ENCODE data around the gene CPNE6.

Gene CPNE6

DNA sequence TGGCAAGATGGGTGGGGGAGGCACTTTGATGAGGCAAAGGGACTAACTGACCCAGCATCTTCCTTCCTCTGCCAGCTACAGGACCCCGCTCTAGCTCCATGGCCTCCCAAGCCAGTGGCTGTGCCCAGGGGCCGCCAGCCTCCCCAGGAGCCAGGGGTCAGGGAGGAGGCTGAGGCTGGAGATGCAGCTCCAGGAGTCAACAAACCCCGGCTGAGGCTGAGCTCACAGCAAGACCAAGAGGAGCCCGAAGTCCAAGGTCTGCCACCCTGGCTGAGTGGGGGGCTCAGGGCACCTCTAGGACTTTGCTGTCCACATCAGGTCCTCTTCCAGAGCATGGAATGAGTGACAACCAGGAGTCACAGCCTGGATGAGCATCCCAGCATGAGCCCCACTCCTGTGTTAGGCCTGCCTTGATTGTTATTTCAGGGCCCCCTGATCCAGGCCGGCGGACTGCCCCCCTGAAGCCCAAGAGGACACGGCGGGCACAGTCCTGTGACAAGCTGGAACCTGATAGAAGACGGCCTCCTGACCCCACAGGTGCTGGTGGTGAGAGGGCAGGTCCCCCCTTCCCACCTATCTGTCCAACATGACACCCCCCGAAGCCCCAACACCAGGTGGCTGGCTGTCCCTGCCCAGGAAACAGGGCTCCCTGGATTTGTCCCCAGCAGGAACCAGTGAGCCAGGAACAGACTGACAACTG, 2.5 kb upstream of the CPNE6 start:
- DNase-seq (ENCODE audit: low spot score): no peak
- TF ChIP-seq, protein P1, sequence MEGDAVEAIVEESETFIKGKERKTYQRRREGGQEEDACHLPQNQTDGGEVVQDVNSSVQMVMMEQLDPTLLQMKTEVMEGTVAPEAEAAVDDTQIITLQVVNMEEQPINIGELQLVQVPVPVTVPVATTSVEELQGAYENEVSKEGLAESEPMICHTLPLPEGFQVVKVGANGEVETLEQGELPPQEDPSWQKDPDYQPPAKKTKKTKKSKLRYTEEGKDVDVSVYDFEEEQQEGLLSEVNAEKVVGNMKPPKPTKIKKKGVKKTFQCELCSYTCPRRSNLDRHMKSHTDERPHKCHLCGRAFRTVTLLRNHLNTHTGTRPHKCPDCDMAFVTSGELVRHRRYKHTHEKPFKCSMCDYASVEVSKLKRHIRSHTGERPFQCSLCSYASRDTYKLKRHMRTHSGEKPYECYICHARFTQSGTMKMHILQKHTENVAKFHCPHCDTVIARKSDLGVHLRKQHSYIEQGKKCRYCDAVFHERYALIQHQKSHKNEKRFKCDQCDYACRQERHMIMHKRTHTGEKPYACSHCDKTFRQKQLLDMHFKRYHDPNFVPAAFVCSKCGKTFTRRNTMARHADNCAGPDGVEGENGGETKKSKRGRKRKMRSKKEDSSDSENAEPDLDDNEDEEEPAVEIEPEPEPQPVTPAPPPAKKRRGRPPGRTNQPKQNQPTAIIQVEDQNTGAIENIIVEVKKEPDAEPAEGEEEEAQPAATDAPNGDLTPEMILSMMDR (IDR thresholded peaks at IDR 0.05; ENCODE audit: extremely low read depth, missing control alignments): no peak

DNA sequence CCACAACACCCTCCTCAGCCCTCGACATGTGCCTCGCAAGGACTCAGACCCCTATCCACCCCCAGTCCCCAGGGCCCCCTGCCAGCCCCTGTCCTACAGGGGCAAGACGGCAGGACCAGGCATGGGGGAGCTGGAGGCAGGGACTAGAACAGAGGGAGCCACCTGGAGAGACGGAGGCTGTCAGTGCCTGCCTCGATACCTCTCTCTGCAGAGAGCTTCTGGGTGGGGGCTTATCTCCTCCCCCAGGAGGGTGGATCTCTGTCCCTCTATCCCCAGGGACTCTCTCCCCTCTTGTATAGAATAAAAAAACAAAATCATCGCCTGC, 2.0 kb upstream of the CPNE6 start:
- no peak for DNase-seq (ENCODE audit: low spot score)
- TF ChIP-seq, protein P1 (IDR thresholded peaks at IDR 0.05; ENCODE audit: extremely low read depth, missing control alignments): no peak

DNA sequence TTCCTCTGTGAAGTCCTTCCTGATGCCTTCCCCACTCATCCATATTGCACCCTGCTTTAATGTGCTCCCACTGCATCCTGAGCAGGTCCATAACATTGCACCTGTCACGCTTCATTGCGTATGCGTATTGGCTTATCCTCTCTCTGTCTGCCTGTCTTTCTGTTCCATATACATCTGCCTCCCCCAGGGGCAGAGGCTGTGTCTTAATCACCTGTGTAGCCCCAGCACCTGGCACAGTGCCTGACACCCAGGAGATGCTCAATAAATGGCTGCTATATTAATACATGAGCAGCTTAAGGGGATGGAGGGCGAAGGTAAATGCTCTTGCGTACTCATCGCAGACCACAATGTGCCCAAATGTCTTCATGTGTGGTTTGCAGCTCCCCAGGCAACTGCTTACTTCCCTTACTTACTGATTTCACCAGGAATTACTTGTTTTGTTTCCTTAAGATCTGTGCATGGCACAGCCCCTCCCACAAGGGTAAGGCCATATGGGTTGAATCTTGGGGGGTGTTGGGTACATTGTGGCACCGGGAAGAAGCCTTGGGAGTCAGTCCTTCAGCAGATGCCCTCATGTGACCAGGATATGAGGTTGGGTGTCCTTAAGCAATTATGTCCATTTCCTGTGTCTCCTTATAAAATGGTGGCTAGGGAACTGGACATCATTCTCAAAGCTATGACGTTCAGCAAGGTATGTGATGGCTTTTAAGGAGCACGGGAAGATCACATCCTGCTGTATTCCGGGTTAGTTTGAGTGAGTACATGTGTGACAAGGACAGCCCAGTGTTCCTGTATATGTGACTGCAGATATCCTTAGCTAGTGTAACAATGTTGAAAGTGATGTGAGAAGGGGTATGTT, 848 bp upstream of the CPNE6 start:
- TF ChIP-seq, protein P1 (IDR thresholded peaks at IDR 0.05; ENCODE audit: extremely low read depth, missing control alignments): no peak
- no peak for DNase-seq (ENCODE audit: low spot score)

DNA sequence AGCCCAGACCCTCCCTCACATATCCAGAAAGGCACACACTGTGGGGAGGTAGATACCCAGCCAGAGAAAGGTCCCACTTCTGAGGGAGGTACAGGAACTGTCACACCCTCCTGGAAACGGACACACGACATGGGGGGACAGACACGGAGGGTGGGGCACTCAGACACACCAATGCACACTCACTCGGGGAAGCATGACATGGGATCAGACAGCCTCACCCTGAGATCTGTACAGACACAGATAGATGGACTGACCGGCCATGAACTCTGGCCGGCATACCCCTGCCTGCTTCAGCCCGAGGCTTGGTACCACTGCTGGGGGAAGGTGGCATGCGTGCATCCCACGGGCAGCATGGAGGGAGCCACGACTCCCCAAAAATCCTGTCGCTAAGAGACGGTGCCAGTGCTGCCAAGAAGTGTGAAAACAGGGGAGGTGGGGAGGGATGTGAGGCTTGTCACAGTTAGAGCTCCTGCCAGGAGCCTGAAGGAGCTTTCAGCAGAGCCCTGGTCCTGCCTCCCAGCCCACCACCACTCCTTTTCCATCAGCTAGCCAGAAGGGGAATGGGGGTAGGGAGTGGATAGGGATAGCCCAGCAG, 571 bp downstream of the CPNE6 start:
- DNase-seq (ENCODE audit: low spot score): no peak
- TF ChIP-seq, protein P1 (IDR thresholded peaks at IDR 0.05; ENCODE audit: extremely low read depth, missing control alignments): no peak

DNA sequence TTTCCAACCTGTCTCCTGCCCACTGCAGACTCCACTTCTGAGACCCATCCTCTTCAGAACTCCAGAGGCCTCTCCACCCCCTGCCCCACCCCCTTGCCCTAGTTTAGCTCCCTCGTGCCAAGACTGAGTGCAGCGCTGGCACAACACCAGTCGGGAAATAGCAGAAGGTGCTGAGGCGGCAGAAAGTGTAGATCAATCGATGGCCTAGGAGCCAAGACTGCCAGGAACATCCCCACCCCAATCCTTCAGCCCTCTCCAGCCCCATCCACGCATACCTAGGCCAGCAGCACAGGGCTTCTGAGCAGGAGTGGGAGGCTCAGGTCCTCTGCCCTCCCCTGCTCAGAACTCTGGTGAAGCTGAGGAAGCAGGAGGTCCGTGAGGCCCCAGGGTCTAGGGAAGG, 1.1 kb downstream of the CPNE6 start:
- TF ChIP-seq, protein P1 (IDR thresholded peaks at IDR 0.05; ENCODE audit: extremely low read depth, missing control alignments): no peak
- DNase-seq (ENCODE audit: low spot score): no peak

DNA sequence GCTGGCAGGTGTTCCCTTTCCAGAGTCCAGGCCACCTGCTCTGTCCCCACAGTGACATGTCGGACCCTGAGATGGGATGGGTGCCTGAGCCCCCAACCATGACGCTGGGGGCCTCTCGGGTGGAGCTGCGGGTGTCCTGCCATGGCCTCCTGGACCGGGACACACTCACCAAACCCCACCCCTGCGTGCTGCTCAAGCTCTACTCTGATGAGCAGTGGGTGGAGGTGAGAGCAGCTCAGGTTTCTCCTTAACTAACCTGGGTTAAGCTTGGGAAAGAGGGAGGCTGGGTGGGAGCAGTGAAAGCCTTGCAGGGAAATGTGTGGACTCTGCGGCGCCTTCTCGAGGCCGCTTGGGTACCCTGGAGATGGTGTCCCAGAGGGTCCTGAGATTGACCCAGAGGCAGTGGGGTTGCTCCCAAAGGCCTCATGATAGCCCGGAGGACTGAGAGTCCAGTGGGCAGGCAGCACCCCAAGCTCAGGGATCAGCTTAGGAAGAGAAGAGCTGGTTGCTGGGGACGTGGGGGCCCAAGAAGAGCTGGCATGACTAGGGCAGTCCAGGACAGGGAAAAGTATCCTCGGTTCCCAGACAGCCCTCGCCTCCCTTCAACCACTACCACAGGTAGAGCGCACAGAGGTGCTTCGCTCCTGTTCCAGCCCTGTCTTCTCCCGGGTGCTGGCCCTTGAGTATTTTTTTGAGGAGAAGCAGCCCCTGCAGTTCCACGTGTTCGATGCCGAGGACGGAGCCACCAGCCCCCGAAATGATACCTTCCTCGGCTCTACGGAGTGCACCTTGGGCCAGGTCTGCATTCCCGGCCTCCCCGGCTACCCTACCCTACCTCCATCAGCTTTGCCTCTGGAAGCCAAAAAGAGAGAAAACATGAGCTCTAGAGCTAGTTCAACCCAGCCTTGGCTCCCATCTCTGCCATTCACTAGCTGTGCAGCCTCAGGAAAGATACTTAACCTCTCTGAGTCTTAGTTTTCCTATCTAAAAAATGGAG, 1.8 kb downstream of the CPNE6 start:
- TF ChIP-seq, protein P1 (IDR thresholded peaks at IDR 0.05; ENCODE audit: extremely low read depth, missing control alignments): no peak
- DNase-seq (ENCODE audit: low spot score): no peak
